Activated CD8-positive, alpha-beta memory T cell treated with anti-CD3 and anti-CD28 coated beads for 48 hours (primary cell): ENCODE data around the gene NRIP1.
"Not testable (repeated sequence)": the region's sequence is repeated elsewhere in the genome, so short reads cannot be mapped to it uniquely, and the experiment has no call there.

Experiments
- DNase-seq, 3 experiments: peaks; one replicate each; pipeline ENCODE4 v3.0.0-alpha.2; 2020; ENCODE audit warnings: low read depth in 2 of 3, low spot score in 2 of 3

The NRIP1 gene

DNA sequence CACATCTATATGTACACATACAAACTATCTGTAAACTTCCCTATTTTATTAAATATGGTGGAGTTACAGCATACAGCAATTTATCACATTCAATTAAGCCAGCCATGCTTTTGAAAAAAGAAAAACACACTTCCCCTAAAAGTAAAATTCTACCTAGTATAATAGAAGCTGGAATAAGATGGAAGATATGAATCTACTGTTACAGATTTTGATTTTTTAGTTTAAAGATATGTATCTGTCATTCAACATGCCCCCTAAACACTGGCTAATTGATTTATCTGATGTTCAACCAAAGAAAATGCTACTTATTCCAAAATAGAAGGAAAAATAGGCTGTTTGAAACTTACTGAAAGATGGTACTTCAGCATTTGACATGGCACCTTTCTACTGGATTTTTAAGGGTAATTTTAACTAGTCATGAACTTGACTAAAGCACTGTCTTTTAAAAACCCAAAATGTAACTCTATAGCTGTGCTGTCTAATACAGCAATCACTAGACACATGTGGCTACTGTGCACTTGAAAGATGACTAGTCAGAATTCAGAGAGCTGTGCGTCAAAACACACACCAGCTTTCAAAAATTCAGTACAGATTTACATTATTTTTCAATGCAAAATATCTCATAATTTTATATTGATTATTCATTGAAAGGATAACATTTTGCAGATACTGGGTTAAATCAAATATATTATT is 25.0 kb downstream of the NRIP1 start:
- no peak for DNase-seq

DNA sequence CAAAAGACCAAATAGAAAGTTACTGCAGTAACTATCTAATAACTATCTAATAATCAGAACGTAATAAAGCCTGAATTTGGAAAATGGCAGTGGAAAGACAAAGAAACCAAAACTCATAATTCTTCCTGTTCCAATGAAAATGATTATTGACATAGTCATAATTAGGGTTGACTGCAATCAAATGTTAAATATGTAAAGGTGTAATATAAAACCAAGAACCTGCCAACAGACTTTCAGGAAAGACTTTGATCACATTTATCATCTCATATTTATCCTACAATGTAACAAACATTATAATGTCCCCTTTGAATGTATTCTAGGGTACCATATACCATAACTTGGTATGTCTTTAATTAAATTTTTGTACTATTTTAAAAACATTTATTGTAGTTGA is 26.9 kb downstream of the NRIP1 start:
- no peak for DNase-seq

GRCh38 chr21:15037095-15037899 is 27.5 kb downstream of the NRIP1 start:
- DNase-seq: no peak

GRCh38 chr21:15036189-15036588 is 28.6 kb downstream of the NRIP1 start:
- DNase-seq: no peak

DNA sequence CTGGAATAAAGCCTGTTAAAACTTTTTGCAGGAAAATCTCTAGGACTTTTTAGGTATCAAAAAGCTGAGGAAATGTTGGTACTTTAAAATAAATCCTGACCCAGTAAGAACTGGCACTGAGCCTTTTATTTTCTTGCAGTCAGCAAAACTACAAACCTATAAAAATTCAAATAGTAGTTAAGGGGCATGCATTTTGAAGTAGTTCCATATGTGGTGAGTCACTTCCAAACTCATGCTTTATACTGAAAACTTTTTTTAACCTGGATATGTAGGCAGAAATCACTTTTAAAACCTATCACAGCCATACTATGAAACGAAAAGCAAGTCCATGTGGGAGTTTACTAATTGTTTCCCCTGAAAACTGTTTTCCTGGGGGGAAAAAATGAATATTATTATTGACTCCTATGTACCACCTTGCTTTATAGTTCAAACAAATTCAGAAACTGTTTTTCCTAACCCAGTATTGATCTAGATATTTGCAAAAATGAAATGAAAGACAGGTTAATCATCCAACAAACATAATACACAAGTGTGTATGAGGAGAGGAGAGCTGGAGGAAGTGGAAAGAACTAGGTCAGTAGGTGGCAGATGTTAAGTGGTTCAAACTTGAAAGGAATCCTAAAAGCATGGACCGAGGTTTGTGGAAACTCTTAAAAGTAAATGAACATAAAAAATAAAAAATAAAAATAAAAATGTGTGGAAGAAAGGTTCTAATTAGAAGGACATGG is 30.5 kb downstream of the NRIP1 start:
- DNase-seq: no peak

DNA sequence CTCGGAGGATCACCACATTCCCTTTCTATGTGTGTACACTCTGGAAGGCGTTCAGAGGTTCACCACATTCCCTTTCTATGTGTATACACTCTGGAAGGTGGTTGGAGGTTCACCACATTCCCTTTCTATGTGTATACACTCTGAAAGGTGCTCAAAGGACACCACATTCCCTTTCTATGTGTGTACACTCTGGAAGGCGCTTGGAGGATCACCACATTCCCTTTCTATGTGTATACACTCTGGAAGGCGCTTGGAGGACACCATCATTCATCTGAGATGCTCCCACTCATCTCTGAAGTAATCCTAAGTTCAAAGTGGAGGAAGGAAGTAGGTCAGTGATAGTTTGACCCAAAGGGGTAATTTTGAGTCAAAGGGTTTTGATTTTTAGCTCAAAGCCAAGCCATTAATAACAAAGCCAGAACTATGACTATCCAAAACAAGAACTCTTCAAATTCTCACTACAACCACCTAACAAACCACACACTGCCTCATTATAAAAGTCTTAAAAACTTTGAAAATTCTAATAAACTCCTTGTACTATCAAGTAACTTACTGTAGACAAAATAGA is 32.9 kb downstream of the NRIP1 start:
- DNase-seq: no peak

DNA sequence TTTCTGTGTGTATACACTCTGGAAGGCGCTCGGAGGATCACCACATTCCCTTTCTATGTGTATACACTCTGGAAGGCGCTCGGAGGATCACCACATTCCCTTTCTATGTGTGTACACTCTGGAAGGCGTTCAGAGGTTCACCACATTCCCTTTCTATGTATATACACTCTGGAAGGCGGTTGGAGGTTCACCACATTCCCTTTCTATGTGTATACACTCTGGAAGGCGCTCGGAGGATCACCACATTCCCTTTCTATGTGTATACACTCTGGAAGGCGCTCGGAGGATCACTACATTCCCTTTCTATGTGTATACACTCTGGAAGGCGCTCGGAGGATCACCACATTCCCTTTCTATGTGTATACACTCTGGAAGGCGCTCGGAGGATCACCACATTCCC is 33.4 kb downstream of the NRIP1 start:
- not testable (repeated sequence) for DNase-seq

DNA sequence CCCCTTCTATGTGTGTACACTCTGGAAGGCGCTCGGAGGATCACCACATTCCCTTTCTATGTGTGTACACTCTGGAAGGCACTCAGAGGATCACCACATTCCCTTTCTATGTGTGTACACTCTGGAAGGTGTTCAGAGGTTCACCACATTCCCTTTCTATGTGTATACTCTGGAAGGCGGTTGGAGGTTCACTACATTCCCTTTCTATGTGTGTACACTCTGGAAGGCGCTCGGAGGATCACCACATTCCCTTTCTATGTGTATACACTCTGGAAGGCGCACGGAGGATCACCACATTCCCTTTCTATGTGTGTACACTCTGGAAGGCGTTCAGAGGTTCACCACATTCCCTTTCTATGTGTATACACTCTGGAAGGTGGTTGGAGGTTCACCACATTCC is 33.9 kb downstream of the NRIP1 start:
- not testable (repeated sequence) for DNase-seq

- DNase-seq: no peak
Observed at GRCh38 chr21:15029077-15029476, 35.7 kb downstream of the NRIP1 start.

GRCh38 chr21:15028186-15028585 is 36.6 kb downstream of the NRIP1 start:
- DNase-seq: no peak

DNA sequence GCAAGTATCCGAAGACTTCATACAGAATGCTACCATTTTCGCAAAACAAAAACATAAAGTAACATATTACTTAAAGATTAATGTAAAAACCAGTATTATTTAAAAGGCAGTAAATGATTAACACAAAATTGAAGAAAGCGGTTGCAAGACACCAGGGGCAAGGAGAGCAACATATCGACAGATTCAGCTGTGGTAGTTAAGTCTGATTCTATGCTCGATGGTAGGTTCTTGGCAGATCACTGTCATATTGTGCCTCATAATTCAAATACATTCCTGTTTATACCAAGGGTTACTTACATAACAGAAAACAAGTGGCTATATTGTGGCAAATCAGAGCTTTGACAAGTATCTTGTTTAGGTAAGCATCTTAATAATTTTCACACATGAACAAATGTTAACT is 37.7 kb downstream of the NRIP1 start:
- DNase-seq: no peak

DNA sequence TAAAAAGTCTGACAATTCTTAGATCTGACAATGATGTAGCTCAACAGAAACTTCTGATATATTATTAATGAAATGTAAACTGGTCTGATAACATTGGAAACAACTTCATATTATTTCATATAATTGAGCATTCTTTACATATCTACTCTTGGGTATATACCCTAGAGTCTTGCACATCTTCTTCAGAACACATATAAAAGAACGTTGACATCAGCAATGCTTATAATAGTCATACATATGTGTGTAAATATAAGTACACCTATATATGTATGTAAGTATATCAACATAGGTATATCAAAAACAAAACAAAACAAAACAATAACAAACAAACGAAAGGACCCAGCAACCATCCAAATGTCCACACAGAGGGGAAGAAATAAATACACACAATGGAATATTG is 38.4 kb downstream of the NRIP1 start:
- DNase-seq: no peak

GRCh38 chr21:15023776-15024175 is 41.0 kb downstream of the NRIP1 start:
- no peak for DNase-seq

DNA sequence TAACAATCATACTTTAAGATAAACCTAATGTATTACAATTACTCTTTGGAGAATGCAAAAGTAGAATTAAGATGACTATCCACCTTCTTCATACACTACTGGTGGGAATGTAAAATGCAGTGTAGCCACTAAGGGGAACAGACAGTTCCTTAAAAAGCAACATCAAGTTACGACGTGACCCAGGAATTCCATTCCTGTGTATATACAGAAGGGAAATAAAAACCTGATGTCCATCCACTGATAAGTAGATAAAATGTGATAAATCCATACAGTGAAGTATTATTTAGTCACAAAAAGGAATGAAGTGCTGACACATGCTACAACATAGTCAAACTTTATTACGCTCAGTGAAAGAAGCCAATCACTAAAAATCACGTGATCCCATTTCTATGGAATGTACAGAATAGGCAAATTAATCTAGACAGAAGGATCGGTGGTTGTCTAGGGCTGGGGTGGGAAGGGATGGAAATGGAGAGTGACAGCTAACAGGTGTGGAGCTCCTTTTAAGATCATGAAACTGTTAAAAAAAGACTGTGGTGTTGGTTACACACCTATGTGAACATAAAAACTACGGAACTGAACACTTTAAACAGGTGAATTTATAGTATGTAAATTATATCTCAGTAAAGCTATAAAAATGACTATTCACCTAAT is 42.1 kb downstream of the NRIP1 start:
- no peak for DNase-seq

GRCh38 chr21:15020797-15021196 is 44.0 kb downstream of the NRIP1 start:
- DNase-seq: no peak

GRCh38 chr21:15018382-15018781 is 46.4 kb downstream of the NRIP1 start:
- DNase-seq: no peak

DNA sequence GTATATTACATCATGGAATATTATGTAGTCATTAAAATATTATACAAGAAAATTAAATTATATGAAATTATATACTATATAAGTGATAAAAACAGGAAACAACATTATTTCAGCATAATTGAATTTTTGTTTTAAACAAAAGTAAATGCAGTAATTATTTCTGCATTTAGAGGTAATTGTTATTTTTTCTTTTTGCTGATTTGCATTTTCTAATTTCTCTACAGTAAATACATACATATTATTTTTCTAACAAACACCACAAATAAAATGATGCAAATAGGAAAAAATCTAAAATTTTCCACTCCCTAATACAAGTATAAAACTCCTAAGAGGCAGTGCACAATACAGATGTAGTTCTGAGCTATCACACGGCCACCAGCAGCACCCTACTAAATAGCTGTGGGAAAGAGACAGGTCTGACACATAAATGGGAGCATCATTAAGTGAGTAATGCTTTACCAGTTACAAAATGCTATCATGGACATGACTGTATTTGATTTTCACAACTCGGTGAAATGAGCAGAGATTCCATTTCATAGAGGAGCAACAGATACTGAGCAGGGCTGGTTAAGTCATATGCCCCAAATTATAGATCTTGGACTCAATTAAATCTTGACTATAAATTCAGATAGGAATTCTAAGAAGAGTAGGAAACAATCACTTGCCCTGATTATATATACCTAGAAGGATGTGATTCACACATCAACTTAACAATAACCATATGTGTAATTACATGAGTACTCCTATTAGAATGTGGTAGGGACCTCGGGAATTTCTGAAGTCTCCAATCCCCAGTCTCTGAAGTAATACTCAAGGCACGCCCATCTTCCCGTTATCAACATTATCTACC is 49.0 kb downstream of the NRIP1 start:
- DNase-seq: no peak

GRCh38 chr21:15014221-15014620 is 50.6 kb downstream of the NRIP1 start:
- no peak for DNase-seq

DNA sequence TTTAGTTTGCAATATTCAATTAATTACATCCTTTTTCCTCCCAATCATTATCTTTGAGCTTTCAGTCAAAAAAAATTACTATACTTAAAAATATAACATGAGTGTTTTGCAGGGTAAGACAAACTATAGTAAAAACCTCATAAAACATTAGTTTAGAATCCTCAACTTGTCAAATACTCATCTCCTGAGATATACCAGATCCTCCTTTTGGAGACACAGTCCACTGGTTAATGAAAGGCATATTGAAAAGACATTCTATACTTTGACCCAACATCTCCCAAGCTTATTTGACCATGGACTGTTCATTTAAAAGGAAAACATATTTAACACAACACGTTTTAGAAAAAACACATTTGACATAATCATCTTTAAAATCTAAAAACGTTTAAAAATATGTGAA is 52.8 kb downstream of the NRIP1 start:
- no peak for DNase-seq

DNA sequence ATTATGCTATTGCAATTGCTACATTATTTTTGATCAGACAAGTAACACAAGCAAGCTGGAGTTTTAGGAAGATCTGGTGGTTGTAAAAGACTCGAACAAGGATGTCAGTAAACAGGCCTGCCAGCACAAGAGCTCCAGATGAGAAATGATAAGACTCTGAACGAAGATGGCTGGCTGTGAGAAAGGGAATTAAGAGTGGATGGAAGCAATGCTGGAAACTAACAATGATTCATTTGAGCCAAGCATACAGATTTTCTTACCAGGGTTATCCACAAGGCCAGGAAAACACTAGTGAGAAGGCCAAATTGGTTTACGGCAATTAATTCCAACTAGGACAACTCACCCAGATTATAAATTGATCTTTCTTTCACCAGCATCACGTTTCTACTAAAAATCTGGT is 54.2 kb downstream of the NRIP1 start:
- DNase-seq: no peak
